ENCODE data around the gene HNRNPF.
"Not testable (repeated sequence)": the region's sequence is repeated elsewhere in the genome, so short reads cannot be mapped to it uniquely, and the experiment has no call there.

The HNRNPF gene

DNA sequence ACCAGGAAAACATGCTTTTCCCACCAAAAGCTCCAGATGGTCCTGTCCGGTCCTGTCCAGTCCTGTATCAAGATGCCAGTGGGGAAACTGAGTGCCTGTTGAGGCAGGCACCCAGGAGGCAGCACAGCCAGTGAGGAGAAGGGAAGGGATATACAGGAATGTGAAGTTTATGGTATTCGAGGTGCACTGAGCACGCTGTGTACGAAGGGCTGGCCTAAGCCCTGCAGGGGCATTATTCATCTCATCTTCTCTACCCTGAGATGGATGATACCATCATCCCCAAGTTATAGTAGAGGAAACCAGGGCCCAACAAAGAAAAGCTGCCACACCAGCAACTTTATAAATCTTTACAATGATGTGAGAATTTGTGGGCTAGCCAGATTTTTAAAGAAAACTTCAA is 61.0 kb downstream of the HNRNPF start:
- DNase-seq: no peak

DNA sequence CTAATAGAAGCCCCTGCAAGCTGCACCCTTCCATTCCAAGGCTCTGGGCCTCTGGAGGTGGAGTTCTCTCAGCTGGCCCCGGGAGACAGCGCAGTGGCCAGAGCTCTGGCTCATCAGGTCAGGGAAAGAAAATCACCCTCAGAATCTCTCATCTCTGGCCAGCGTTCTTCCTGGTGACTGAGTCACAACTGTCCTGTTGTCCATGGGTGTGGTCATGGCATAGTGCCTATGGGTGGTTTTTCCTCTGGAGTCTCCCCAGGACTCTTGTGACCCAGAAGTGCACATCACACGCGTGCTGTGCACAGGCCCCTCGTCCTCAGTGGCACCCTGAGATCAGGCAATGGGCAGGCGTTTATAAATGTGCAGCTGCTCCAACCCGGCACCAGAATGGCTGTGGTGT is 64.9 kb downstream of the HNRNPF start:
- no peak for DNase-seq

DNA sequence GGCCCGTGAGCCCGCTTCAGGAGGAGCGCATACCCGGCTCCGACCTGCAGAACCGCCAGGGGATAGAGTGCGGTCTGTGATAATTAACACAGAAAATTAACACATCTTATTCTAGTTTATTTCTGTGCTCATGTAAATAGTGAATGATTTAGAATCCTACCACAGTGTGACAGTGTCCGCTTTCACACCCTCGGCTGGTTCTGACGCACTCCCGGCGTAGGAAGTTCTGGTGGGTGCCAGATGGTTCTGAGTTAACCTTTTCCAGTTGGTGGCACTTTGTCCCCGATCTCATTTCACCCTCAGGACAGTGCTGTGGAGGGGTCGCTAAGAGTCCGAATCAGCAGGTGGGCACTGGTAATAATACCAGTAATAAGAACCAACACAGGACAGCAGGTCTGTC is 65.9 kb downstream of the HNRNPF start:
- no peak for DNase-seq

DNA sequence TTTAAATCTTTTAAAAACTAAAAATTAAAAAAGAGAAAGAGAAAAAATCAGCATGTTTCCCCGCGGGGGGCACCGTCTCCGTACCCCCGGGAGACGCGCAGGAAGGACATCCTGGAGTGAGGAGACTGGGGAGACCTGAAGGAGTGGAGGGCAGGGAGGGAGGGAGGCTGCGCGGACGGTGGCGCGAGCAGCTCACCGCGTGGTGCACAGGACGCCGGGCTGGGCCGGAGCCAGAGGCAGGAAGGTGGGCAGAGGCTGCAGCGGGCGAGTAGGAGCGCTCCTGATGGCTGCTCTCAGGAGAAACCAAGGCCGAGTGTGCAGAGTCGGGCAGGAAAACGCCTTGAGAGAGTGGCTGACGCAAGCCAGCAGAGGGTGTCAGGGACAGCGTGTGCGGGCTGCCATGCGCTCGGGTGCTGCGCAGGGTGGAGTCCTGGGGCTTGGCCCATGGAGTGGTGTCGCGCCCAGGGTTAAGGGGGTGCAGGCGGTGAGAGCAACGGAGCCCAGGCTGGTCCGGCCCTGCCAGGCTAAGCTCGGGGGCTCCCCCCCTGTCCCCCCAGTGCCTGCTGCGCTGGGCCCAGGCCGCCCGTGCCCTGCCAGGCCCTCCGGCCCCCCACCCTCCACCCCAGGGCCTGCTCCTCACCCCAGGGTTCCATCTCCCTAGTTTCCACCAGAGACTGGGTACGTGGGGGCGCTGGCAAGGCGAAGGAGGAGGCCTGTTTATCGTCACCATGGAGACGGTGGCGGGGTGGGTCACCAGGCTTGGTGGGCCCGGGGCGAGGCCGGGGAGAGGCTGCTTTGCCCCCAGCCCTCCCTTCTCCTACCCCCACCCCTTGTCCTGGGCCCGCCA is 66.5 kb downstream of the HNRNPF start:
- DNase-seq: no peak

DNA sequence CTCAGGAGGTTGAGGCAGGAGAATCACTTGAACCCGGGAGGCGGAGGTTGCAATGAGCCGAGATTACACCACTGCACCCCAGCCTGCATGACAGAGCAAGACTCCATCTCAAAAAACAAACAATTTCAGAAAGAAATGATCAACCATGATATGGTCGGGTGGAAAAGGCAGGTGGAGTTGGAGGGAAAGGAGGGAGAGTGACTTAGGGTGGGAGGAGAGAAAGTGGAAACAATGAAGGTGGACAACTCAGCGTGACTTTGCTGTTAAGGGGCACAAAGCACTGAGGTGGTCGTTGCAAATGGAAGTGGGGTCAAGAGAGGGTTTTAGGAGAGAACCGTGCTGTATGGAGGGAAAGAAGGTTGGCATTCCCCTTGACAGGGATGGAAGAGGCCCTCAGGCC is 67.5 kb downstream of the HNRNPF start:
- DNase-seq: no peak

DNA sequence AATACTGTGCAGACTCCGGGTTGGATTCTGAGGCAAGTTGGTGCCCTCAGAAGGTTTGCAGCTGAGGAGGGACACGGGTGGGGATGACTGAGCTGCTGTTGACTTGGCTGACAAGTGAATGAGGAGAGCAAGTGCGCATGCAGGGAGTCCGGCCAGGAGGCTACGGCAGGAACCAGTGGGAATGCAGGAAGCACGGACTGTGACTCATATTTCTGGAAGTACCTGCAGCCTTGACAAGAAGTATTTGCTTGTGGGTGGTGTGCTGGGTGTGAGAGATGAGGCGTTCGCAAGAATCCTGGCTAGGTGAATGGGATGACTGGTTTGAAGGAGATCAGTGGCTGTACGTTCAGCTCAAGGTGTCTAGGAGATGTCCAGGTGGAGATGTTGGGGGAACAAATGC is 68.4 kb downstream of the HNRNPF start:
- DNase-seq: no peak

DNA sequence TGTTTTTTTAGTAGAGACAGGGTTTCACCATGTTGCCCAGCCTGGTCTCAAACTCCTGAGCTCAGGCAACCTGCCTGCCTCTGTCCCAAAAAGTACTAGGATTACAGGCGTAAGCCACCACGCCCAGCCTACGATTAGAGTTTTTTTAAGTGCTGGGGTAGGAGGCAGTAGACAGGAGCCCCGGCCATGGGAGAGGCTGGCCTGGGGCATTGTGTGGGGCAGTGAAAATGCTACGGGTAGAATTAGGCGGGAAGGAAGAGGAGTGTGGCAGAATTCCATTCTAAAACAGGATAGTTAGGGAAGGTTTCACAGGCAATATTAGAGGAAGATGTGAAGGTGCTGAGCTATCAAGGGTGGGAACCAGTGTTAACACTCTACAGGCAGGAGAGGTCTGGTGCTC is 68.9 kb downstream of the HNRNPF start:
- DNase-seq: no peak

DNA sequence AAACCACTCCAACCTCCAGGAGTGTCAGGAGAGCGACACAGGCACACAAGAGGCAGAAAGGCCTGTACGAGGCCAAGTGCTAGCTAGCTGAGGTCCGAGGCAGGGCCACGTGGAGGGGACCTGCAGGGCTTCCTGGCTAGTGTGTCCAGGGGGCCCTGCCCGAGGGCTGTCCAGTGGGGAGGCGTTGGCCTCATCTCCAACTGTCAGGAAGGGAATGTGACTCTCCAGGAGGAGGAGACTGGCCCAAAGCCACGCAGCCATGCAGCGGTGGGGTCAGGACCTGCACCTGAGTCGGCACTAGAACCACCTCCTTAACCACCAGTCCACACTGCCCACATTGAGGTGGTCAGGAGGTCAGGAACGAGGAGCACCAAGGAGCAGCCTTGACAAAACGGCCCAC is 69.8 kb downstream of the HNRNPF start:
- no peak for DNase-seq

DNA sequence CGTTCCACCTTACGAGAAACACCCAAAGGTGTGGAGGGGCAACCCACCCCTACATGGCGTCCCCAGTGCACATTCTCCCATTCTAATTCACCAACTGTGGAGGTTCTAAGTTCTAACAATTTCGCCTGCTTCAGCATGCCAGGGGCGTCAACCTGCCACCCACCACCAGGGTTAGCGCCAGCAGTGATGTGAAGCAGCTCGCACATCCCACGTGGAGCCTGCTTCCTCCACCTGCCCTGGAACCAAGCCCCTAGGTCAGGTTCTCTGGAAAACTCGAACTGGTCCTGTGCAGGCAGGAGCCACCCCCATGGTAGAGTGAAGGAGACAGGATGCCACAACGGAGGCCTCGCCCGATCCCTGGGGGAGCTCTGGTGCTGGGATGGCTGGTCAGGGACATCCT is 70.9 kb downstream of the HNRNPF start:
- DNase-seq: no peak

DNA sequence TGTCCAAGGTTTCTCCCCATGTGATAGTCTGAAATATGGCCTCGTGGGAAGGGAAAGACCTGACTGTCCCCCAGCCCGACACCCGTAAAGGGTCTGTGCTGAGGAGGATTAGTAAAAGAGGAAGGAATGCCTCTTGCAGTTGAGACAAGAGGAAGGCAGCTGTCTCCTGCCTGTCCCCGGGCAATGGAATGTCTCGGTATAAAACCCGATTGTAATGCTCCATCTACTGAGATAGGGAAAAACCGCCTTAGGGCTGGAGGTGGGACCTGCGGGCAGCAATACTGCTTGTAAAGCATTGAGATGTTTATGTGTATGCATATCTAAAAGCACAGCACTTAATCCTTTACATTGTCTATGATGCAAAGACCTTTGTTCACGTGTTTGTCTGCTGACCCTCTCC is 71.5 kb downstream of the HNRNPF start:
- not testable (repeated sequence) for DNase-seq

DNA sequence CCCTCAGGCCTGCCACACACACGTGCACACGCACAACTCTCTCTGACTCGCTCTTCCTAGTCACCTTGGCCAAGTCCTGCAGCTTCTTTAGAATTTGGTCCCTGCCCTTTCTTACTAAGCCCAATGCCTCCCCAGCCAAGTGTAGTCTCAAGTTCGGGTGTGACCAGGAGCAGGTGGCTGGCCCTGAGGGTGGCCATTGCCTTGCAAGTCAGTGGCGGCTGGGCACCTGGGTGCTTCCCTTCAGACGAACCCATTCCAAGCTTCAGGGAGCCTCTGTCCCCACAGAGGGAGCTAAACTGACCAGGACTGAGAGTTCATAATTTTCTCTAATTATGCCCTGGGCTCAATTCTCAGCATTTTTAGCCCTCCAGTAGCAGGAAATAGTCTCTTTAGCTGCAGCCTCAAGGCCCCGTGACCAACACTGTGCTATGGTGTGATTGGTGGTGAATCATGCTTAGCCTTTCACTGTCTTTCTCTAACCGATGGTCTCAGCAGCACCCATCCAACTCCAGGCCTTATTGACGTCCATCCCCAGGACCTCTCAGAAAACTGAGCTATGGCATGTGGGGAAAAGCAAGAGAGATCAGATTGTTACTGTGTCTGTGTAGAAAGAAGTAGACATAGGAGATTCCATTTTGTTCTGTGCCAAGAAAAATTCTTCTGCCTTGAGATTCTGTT is 72.2 kb downstream of the HNRNPF start:
- DNase-seq: no peak

DNA sequence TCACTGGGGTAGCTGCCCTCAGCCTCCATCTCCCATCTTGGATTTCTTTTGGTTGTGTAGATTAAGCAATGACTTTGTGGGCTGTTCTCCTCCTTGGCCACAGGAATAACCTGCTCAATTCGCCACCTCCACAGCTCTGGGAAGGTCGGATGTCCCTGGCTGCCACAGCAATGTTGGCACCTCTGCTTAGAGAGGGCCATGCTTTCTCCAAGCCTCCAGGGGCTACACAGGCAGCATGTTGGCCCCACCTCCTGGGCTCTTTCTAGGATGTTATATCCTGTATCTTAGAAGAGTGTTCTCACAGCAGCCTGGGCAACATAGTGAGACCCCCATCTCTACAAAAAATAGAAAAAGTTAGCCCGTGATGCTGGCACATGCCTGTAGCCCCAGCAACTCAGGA is 72.9 kb downstream of the HNRNPF start:
- no peak for DNase-seq
